Activated T-helper 1 cell treated with anti-CD3 and anti-CD28 coated beads, Interleukin-12 subunit alpha, Interleukin-12 subunit beta, Interleukin-2, Interleukin-4 antibody, amounts not matched to agents 30 ng/mL and 10 ng/mL and 1 ng/mL, durations not matched to agents 14 hours and 24 hours and 36 hours (primary cell): ENCODE results near the gene COBL. TPM values are rescaled to one million over a fixed set of nuclear protein-coding genes. Genes with fewer than 3 reads are reported as not detected.
"Not testable (repeated sequence)": the region's sequence is repeated elsewhere in the genome, so short reads cannot be mapped to it uniquely, and the experiment has no call there.

Experiments
- DNase-seq: peaks from one replicate; pipeline ENCODE4 v3.0.0; 2021; ENCODE audit warnings: low spot score
- H3K27ac Mint-ChIP-seq: one replicate; pipeline ENCODE4 v1.8.0; 2021; ENCODE audit warnings: mild to moderate bottlenecking, mixed read lengths
- H3K27me3 Mint-ChIP-seq: one replicate; pipeline ENCODE4 v1.8.0; 2022; ENCODE audit warnings: mild to moderate bottlenecking, moderate library complexity, mixed read lengths; ENCODE audit not compliant: insufficient read depth
- H3K36me3 Mint-ChIP-seq: one replicate; pipeline ENCODE4 v1.8.0; 2021; ENCODE audit warnings: low read depth, mixed read lengths
- H3K4me1 Mint-ChIP-seq: one replicate; pipeline ENCODE4 v1.8.0; 2021; ENCODE audit warnings: low read depth, mixed read lengths
- H3K4me3 Mint-ChIP-seq: one replicate; pipeline ENCODE4 v1.8.0; 2021; ENCODE audit warnings: mild to moderate bottlenecking, moderate library complexity, mixed read lengths
- H3K9me3 Mint-ChIP-seq: one replicate; pipeline ENCODE4 v1.8.0; 2021; ENCODE audit warnings: mixed read lengths
- intact Hi-C: fragments of 100-400 bp; cut with micrococcal nuclease; formaldehyde crosslinking; loops from one replicate; pipeline ENCODE4 v1.15.1; 2024
- total RNA-seq: library from RNA; stranded (reverse); gene quantifications from 2 replicates; pipeline ENCODE4 v1.2.3, GENCODE V29; 2022

COBL gene
- total RNA-seq, 1 donor from 2014 or later, result not detected

DNA sequence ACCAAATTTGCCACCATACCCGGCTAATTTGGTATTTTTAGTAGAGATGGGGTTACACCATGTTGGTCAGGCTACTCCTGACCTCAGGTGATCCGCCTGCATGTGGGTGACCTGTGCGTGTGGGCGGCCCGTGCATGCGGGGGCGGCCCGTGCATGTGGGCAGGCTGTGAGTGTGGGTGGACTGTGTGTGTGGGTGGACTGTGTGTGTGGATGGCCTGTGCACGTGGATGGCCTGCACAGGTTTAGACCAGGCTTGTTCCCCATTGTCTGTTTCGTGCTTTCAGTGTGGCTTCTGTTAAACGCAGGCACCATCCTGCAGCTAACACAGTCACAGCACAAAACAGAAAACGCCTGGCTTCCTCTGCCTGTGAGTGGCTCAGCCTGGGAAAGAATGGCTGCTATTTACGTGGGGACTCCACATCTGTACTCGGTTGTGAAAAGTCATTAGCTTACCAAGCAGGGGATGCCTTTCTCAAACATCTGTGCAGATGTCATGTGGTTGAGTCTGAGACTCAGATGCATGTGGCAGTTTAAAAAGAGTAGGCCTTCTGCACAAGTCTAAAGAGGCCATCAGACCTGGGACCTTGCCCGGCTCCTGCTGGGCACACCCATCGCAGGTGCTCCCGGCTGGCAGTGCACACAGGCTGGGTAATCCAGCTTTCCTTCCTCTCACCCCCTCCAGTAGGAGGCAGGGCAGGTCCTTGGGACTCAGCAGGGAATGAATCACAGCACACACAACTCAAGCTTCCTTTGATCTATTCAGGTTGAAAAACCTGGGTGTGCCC, 91.6 kb downstream of the COBL start:
- H3K4me3 Mint-ChIP-seq, result no peak overlapping the region
- no peaks in the 10 kb centered on the region for H3K9me3 Mint-ChIP-seq
- DNase-seq, result no peak
- no peaks in the 10 kb centered on the region for H3K4me1 Mint-ChIP-seq
- intact Hi-C loops, result no loop called here
- H3K36me3 Mint-ChIP-seq, result no peaks in the 10 kb centered on the region
- H3K27me3 Mint-ChIP-seq, result no peaks in the 10 kb centered on the region
- no peak overlapping the region for H3K27ac Mint-ChIP-seq

GRCh38 chr7:51223505-51223904, 93.1 kb downstream of the COBL start:
- no peak for DNase-seq

DNA sequence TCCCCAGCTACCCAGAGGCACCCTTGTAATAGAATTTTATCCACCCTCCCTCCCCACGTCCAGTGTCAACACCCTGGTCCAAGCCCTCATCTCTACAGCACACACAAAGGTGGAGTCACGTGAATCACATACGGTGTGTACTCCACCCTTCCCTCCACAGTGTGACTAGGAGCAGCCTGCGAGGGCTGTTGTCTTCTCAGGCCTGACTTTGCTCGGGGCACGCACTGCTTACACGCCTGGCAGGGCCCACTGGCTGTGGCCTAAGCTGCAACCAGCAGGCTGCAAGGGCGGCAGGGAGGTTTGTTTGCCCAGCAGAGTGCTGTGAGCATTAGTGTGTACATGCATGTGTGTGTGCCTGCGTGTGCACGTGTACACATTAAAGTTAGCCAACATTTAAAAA, 93.7 kb downstream of the COBL start:
- Mint-ChIP-seq H3K9me3 (no peaks in the 10 kb centered on the region), H3K4me3 (no peak overlapping the region), H3K27me3 (peaks cover 3% of the 10 kb centered on the region), H3K27ac (no peak overlapping the region), H3K36me3 (no peaks in the 10 kb centered on the region), H3K4me1 (no peaks in the 10 kb centered on the region)
- DNase-seq, result no peak
- intact Hi-C loops, result no loop called here

More at GRCh38 chr7:51223505-51223904, 93.1 kb downstream of the COBL start:
- intact Hi-C loops, result no loop called here
- Mint-ChIP-seq H3K27ac (no peak overlapping the region), H3K36me3 (no peaks in the 10 kb centered on the region), H3K4me1 (no peaks in the 10 kb centered on the region), H3K27me3 (peaks cover 3% of the 10 kb centered on the region), H3K9me3 (no peaks in the 10 kb centered on the region), H3K4me3 (no peak overlapping the region)

DNA sequence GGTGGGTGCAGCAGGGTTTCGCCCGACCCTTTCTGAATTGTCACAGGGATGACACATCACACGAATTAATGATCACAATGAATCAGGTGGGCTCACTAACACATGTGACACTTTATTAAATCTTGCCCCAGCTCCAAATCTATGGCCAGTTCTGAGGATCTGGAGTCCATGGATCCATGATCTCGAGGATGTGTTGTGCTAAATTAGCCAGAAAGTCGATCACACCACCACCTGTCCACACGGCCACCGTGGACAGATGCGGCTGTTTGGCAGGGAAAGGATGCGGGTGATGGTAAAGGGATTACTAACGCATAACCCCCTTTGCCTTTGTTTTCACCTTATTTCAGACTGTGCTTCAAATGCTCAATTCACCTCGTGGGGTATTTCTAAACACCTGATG, 96.4 kb downstream of the COBL start:
- H3K36me3 Mint-ChIP-seq, result no peaks in the 10 kb centered on the region
- H3K27ac Mint-ChIP-seq, result no peak overlapping the region
- no peak overlapping the region for H3K4me3 Mint-ChIP-seq
- intact Hi-C loops, result no loop called here
- no peaks in the 10 kb centered on the region for H3K4me1 Mint-ChIP-seq
- DNase-seq, result no peak
- peaks cover 3% of the 10 kb centered on the region for H3K27me3 Mint-ChIP-seq
- no peaks in the 10 kb centered on the region for H3K9me3 Mint-ChIP-seq

DNA sequence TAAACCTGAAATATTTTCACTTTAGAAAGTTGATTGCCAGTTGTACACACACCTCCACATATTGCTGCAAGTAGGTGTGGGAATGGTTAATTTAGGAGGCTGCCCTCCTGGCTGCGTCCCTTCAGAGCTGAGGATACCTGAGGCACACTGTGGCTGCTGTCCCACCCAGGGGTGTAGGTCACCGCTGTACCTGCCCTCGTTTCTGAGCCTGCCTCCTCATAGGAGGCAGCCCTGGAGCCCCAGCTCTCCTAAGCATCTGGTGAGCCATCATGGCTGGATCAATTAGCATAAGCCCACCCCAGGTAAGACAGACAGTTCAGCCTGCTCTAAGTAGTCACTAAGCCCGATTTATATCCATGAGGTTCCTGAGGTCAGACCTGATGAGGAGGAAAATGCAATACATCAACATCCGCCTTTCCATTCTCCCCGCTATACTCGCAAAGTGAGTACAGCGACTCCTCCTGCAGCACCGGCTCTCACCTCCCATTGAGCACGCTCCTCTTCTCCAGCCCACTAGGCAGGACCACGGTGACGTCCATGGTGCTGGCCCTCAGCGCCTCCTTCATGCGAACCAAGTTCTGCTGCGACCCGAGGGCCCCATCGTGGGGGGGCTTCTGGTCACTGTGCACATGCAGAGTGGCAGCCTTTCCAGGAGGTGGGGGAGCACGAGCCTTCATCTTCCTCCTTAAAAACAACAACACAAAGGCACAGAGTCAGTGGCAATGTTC, 97.2 kb downstream of the COBL start:
- Mint-ChIP-seq H3K4me3 (no peak overlapping the region), H3K36me3 (no peaks in the 10 kb centered on the region), H3K4me1 (no peaks in the 10 kb centered on the region), H3K27ac (no peak overlapping the region), H3K27me3 (peaks cover 3% of the 10 kb centered on the region), H3K9me3 (no peaks in the 10 kb centered on the region)
- DNase-seq, result no peak
- intact Hi-C loops, result no loop called here

DNA sequence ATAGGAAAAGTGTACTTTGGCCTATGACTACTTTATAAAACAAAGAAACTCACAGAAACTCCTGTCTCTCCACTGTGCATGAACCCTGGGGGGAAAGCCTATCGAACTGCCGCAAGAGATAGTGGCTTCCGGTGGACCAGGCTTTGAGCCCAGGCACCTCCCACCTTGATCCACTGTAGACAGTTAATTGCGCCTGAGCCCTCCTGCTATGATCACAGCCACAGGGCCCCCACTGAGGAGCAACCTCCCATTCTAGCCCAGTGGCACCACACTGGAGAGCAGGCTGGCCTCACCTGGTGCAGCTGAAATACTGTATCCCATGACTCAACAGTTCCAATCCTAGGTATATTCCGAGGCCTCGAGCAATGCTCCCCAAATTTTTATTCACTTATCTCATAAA, 98.8 kb downstream of the COBL start:
- no peaks in the 10 kb centered on the region for H3K4me1 Mint-ChIP-seq
- H3K27ac Mint-ChIP-seq, result no peak overlapping the region
- intact Hi-C loops, result no loop called here
- no peaks in the 10 kb centered on the region for H3K9me3 Mint-ChIP-seq
- H3K36me3 Mint-ChIP-seq, result no peaks in the 10 kb centered on the region
- DNase-seq, result no peak
- H3K27me3 Mint-ChIP-seq, result peaks cover 3% of the 10 kb centered on the region
- H3K4me3 Mint-ChIP-seq, result no peak overlapping the region

DNA sequence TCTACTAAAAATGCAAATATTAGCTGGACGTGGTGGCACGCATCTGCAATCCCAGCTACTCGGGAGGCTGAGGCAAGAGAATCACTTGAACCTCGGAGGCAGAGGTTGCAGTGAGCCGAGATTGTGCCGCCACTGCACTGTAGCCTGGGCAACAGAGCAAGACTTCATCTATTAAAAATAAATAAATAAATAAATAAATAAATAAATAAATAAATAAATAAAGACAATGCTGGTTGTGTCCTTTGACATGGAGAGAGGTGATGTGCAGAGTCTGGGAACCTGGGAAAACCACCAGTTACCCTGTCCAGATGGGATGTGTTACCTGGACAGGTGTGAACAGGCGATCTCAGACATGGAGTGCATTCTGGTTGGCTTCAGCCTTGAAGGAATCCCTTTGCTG, 102.5 kb downstream of the COBL start:
- Mint-ChIP-seq H3K27me3 (no peaks in the 10 kb centered on the region), H3K27ac (no peak overlapping the region), H3K9me3 (no peaks in the 10 kb centered on the region), H3K4me1 (no peaks in the 10 kb centered on the region), H3K4me3 (no peak overlapping the region), H3K36me3 (no peaks in the 10 kb centered on the region)
- DNase-seq, result no peak
- intact Hi-C loops, result no loop called here

DNA sequence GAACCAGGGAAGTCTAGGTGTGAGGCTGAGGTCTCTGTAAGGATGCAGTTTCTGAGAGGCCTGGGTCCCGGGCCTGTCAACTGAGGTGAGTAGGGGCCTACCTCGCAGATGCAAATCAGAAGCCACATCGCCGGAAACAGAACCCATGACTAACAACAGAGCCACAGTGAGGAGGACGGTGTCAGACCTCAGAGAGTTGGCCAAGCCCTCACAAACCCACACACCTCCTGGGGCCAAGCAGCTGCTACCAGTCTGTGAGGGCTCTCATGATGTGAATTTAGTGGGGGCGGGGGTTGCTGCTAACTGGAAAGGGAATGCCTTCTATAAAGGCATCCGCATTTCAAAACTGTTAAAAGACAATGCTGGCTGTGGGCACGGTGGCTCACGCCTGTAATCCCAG, 103.0 kb downstream of the COBL start:
- Mint-ChIP-seq H3K4me3 (no peak overlapping the region), H3K36me3 (no peaks in the 10 kb centered on the region), H3K27me3 (no peaks in the 10 kb centered on the region), H3K27ac (no peak overlapping the region), H3K4me1 (no peaks in the 10 kb centered on the region), H3K9me3 (no peaks in the 10 kb centered on the region)
- DNase-seq, result no peak
- intact Hi-C loops, result no loop called here

DNA sequence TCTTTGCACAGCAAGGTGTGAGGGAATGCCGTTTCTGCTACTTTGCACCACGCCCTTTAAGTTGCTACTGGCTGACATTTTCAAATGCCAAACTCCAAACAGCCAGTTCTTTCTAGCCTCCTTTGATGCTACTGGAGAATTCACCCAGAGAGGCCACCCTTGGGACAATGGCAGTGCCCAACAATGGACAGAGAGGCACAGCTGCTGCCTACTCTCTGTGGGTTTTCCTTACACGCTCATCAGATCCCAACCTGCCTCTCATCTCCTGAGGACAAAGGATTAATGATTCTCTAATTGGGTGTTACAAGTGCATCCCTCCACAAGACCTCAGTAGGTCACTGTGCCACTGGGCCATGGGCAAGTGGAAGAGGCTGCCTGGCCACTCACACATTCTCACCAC, 105.8 kb downstream of the COBL start:
- Mint-ChIP-seq H3K27ac (no peak overlapping the region), H3K4me3 (no peak overlapping the region), H3K9me3 (no peaks in the 10 kb centered on the region), H3K27me3 (no peaks in the 10 kb centered on the region), H3K36me3 (no peaks in the 10 kb centered on the region), H3K4me1 (no peaks in the 10 kb centered on the region)
- intact Hi-C loops, result no loop called here
- no peak for DNase-seq

DNA sequence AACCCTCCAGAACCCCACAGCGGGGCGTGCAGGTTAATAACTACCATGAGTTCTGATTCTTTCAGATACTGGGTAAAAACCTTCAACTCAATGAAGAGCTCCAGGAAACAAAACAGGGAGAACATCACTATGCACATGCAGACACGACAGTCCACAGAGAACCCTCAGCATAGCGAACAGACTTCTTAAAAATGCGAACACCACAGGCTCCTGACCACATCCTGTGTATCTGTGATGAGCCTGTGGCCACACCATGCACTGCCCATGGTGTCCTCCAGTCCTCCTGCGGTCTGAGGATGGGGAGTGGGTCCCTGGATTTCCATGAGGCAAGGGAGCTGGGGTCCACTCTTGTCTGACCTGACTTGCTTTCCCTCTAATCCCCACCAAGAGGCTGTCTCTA, 107.2 kb downstream of the COBL start:
- no peak overlapping the region for H3K27ac Mint-ChIP-seq
- DNase-seq, result no peak
- no peaks in the 10 kb centered on the region for H3K4me1 Mint-ChIP-seq
- intact Hi-C loops, result no loop called here
- H3K36me3 Mint-ChIP-seq, result no peaks in the 10 kb centered on the region
- no peaks in the 10 kb centered on the region for H3K9me3 Mint-ChIP-seq
- H3K27me3 Mint-ChIP-seq, result no peaks in the 10 kb centered on the region
- H3K4me3 Mint-ChIP-seq, result no peak overlapping the region

- H3K9me3 Mint-ChIP-seq, H3K27me3 Mint-ChIP-seq, H3K27ac Mint-ChIP-seq, intact Hi-C loops, DNase-seq, H3K36me3 Mint-ChIP-seq, H3K4me1 Mint-ChIP-seq, H3K4me3 Mint-ChIP-seq: not testable (repeated sequence)
Observed at GRCh38 chr7:51208125-51208524, 108.5 kb downstream of the COBL start.

- Mint-ChIP-seq H3K4me1 (no peaks in the 10 kb centered on the region), H3K27me3 (peaks cover 5% of the 10 kb centered on the region), H3K9me3 (no peaks in the 10 kb centered on the region), H3K36me3 (no peaks in the 10 kb centered on the region), H3K4me3 (no peak overlapping the region), H3K27ac (no peak overlapping the region)
- DNase-seq, result no peak
- intact Hi-C loops, result no loop called here
Observed at GRCh38 chr7:51198654-51199053, 118.0 kb downstream of the COBL start.

- H3K4me1 Mint-ChIP-seq, result no peaks in the 10 kb centered on the region
- intact Hi-C loops, result no loop called here
- no peaks in the 10 kb centered on the region for H3K27me3 Mint-ChIP-seq
- no peaks in the 10 kb centered on the region for H3K36me3 Mint-ChIP-seq
- no peak overlapping the region for H3K4me3 Mint-ChIP-seq
- no peaks in the 10 kb centered on the region for H3K9me3 Mint-ChIP-seq
- no peak for DNase-seq
- no peak overlapping the region for H3K27ac Mint-ChIP-seq
Observed at GRCh38 chr7:51190969-51191368, 125.6 kb downstream of the COBL start.
